HEK293T (cell line): Measurements from ENCODE around the gene SNTG2.

Experiments used
- BHLHE40 ChIP-seq: fragments of 450-650 bp; IDR thresholded peaks from 2 replicates; pipeline ENCODE4 v1.6.1; 2016; ENCODE audit warnings: mild to moderate bottlenecking, moderate library complexity, borderline replicate concordance
- CTBP1 ChIP-seq: fragments of 450-650 bp; IDR thresholded peaks from 2 replicates; pipeline ENCODE4 v1.6.1; 2016; ENCODE audit warnings: borderline replicate concordance
- ELF4 ChIP-seq: fragments of 450-650 bp; IDR thresholded peaks from 2 replicates; pipeline ENCODE4 v1.6.1; 2017; ENCODE audit warnings: antibody characterized with exemption
- FOXA1 ChIP-seq: fragments of 450-650 bp; IDR thresholded peaks from 2 replicates; pipeline ENCODE4 v1.6.1; 2016; ENCODE audit warnings: mild to moderate bottlenecking
- FOXK2 ChIP-seq: fragments of 450-650 bp; IDR thresholded peaks from 2 replicates; pipeline ENCODE4 v1.6.1; 2016; ENCODE audit warnings: mild to moderate bottlenecking
- FOXM1 ChIP-seq: fragments of 450-650 bp; IDR thresholded peaks from 2 replicates; pipeline ENCODE4 v1.6.1; 2017; ENCODE audit warnings: mild to moderate bottlenecking, borderline replicate concordance
- L3MBTL2 ChIP-seq: fragments of 450-650 bp; conservative IDR thresholded peaks from 2 replicates; pipeline ENCODE4 v1.6.1; 2016; ENCODE audit warnings: mild to moderate bottlenecking
- NFRKB ChIP-seq: fragments of 450-650 bp; IDR thresholded peaks from 2 replicates; pipeline ENCODE4 v1.6.1; 2016; ENCODE audit warnings: mild to moderate bottlenecking, moderate library complexity
- SP1 ChIP-seq: fragments of 450-650 bp; IDR thresholded peaks from 2 replicates; pipeline ENCODE4 v1.6.1; 2017
- SUZ12 ChIP-seq: fragments of 450-650 bp; IDR thresholded peaks from 2 replicates; pipeline ENCODE4 v1.6.1; 2016; ENCODE audit warnings: mild to moderate bottlenecking
- TARDBP ChIP-seq: fragments of 450-650 bp; IDR thresholded peaks from 2 replicates; pipeline ENCODE4 v1.6.1; 2016

GRCh38 chr2:937530-937929 lies 13.1 kb upstream of the SNTG2 start:
- TF ChIP-seq SP1 (no peak), TARDBP (no peak), CTBP1 (no peak), FOXA1 (no peak), ELF4 (no peak), BHLHE40 (no peak), SUZ12 (no peak), L3MBTL2 (no peak), FOXK2 (no peak), NFRKB (no peak), FOXM1 (no peak)
